Breast epithelium (tissue), 4 donors: Measurements from ENCODE around the gene UGT3A1. TPM values are rescaled to one million over a fixed set of nuclear protein-coding genes. Genes with fewer than 3 reads are reported as not detected.
"Not testable (repeated sequence)": the region's sequence is repeated elsewhere in the genome, so short reads cannot be mapped to it uniquely, and the experiment has no call there.

Source experiments
- DNase-seq, 2 donors: peaks; one replicate each; pipeline ENCODE4 v3.0.0-alpha.2; 2019; ENCODE audit warnings: low spot score in 2 of 2
- H3K27ac ChIP-seq, 2 donors: fragments of 200-600 bp; sonication (generic) in 1 of 2; one replicate each; pipeline ENCODE4 v1.5.1; 2016 to 2019; ENCODE audit warnings: mild to moderate bottlenecking in 1 of 2
- H3K27me3 ChIP-seq, 2 donors: fragments of 200-600 bp; sonication (generic) in 1 of 2; one replicate each; pipeline versions ENCODE4 v1.5.1 to v1.6.0; 2017 to 2019; ENCODE audit warnings: control low read depth in 1 of 2, mild to moderate bottlenecking in 1 of 2
- H3K36me3 ChIP-seq: fragments of 200-600 bp; one replicate; pipeline ENCODE4 v1.5.1; 2019
- H3K4me1 ChIP-seq, 2 donors: fragments of 200-600 bp; sonication (generic); one replicate each; pipeline ENCODE4 v1.5.1; 2016 to 2019; ENCODE audit warnings: control low read depth in 1 of 2
- H3K4me3 ChIP-seq, 3 donors: fragments of 200-600 bp; sonication (generic); 1 replicate in 2 of 3; 2 replicates in 1 of 3; pipeline ENCODE4 v1.5.1; 2016 to 2019; ENCODE audit warnings: mild to moderate bottlenecking in 3 of 3, moderate library complexity in 2 of 3
- H3K9me3 ChIP-seq, 2 donors: fragments of 200-600 bp; sonication (generic) in 1 of 2; one replicate each; pipeline ENCODE4 v1.5.1; 2016 to 2019; ENCODE audit warnings: control low read depth in 1 of 2
- POLR2A ChIP-seq: fragments of 450-650 bp; IDR thresholded peaks from one replicate; pipeline ENCODE4 v1.6.1; 2016; ENCODE audit warnings: antibody characterized with exemption, mild to moderate bottlenecking, moderate library complexity
- POLR2AphosphoS5 ChIP-seq, 3 donors: sonication (generic); formaldehyde crosslinking; IDR thresholded peaks; one replicate each; pipeline ENCODE4 v1.6.1; 2017; ENCODE audit warnings: antibody characterized with exemption in 3 of 3
- intact Hi-C: fragments of 100-400 bp; cut with DNase I; formaldehyde crosslinking; loops from one replicate; pipeline ENCODE4 v1.15.1; 2023; ENCODE audit warnings: low total_unique reads
- total RNA-seq, 3 donors: library from RNA; depleted of rRNA; stranded (reverse); fragments of >200 nt; gene quantifications; one replicate each; pipeline ENCODE4 v1.1.0, GENCODE V29; 2016
- TF ChIP-seq, protein P1 (sequence below), 3 donors: fragments of 450-650 bp; IDR thresholded peaks; one replicate each; pipeline ENCODE4 v1.5.1; 2016 to 2017; ENCODE audit warnings: antibody characterized with exemption in 3 of 3, mild to moderate bottlenecking in 3 of 3, moderate library complexity in 3 of 3

UGT3A1 gene
- total RNA-seq, result not detected

DNA sequence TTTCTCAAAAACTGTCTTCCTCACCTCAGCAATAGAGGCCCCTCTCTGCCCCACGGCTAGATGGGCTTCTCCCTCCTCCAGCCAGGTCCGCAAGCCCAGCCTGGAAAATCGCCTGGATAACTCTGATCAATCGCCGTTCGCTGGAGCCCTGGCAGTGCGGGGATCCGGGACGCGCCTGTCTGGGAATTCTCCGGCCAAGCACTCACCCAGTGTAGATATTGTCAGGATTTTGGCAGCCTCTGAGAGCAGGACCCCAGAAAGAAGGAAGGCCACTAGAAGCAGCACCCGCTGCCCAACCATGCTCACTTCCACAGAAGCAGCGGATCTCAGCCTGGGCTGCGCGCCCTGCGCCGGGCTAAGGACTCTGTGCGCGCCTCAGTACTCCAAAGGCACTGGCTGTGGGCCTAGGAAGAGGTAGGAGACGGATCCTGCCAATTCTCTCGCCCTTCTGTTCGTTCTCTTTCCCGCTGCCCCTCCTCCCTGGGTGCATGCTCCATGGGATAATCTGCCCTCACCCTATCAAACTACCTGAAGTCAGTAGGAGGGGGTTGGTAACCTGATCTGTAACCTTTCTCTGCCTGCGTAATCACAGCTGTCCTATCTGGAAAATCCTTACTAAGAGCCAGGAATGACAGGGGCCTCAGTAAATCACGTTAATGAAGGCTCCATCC, at the start of gene UGT3A1:
UGT3A1 (minus strand) TSS at position 450 of the 671 bp plus-strand sequence; CDS start at position 300, 150 bp downstream.
- TF ChIP-seq POLR2AphosphoS5 (IDR thresholded peaks at IDR 0.05) (no peak), POLR2A (no peak)
- TF ChIP-seq, protein P1, sequence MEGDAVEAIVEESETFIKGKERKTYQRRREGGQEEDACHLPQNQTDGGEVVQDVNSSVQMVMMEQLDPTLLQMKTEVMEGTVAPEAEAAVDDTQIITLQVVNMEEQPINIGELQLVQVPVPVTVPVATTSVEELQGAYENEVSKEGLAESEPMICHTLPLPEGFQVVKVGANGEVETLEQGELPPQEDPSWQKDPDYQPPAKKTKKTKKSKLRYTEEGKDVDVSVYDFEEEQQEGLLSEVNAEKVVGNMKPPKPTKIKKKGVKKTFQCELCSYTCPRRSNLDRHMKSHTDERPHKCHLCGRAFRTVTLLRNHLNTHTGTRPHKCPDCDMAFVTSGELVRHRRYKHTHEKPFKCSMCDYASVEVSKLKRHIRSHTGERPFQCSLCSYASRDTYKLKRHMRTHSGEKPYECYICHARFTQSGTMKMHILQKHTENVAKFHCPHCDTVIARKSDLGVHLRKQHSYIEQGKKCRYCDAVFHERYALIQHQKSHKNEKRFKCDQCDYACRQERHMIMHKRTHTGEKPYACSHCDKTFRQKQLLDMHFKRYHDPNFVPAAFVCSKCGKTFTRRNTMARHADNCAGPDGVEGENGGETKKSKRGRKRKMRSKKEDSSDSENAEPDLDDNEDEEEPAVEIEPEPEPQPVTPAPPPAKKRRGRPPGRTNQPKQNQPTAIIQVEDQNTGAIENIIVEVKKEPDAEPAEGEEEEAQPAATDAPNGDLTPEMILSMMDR (IDR thresholded peaks at IDR 0.05), result no peak
- Histone ChIP-seq H3K4me3 (no peak within 1 kb of the TSS), H3K4me1 (no peaks in the 10 kb centered on the region), H3K36me3 (no peaks in the 10 kb centered on the region), H3K9me3 (no peaks in the 10 kb centered on the region), H3K27me3 (peaks cover 0 to 19% of the 10 kb centered on the region in 2 donors), H3K27ac (no peak within 1 kb of the TSS)
- intact Hi-C loops, result no loop called here
- no peak for DNase-seq

DNA sequence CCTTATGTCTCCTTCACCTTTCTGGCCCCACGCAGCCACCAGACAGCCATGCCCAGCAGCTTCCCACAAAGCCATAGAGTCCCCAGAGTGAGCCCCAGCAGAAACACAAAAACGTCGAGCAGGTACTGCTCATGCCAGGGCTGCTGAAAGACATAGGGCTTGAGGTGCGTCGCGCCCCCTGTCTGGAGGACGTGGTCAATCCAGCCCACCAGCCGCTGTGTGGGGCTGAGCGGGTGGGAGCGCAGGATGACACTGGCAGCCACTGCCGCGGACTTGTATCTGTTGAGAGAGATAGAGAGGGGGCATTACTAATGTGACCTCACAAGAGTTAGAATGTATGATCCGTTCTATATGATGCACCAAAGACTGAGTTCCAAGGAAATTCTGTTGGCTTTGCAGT, 44.5 kb upstream of the UGT3A1 start:
- Histone ChIP-seq H3K4me1 (no peaks in the 10 kb centered on the region), H3K4me3 (no peak overlapping the region), H3K36me3 (no peaks in the 10 kb centered on the region), H3K9me3 (no peaks in the 10 kb centered on the region), H3K27ac (no peak overlapping the region), H3K27me3 (no peaks in the 10 kb centered on the region)
- intact Hi-C loops, result no loop called here
- DNase-seq, result no peak
- TF ChIP-seq, protein P1 (IDR thresholded peaks at IDR 0.05), result no peak
- TF ChIP-seq POLR2A (no peak), POLR2AphosphoS5 (IDR thresholded peaks at IDR 0.05) (no peak)

GRCh38 chr5:36034536-36035134, 43.4 kb upstream of the UGT3A1 start:
- H3K9me3 ChIP-seq, H3K27me3 ChIP-seq, H3K36me3 ChIP-seq, H3K4me1 ChIP-seq, DNase-seq, H3K27ac ChIP-seq, H3K4me3 ChIP-seq, intact Hi-C loops: not testable (repeated sequence)

DNA sequence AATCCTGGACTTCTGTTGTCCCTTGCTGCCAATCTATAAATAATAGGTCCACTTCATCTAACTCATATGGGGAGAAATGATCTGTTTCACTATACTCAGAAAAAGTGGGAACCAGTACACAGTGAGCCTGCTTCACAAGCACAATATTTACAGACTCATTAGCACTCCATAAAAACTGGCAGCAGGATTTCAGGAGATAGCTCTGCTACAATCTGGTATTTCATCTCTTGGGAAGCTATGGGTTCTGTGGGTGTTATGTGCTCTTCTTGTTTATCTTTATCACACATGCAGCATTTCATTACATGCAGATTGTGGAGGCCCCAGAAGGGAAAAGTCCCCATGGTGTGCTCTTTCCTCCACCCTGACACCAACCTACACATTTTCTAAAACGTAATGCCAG, 42.3 kb upstream of the UGT3A1 start:
- intact Hi-C loops, result no loop called here
- Histone ChIP-seq H3K27me3 (no peaks in the 10 kb centered on the region), H3K36me3 (no peaks in the 10 kb centered on the region), H3K27ac (no peak overlapping the region), H3K9me3 (no peaks in the 10 kb centered on the region), H3K4me3 (no peak overlapping the region), H3K4me1 (peaks cover 0 to 2% of the 10 kb centered on the region in 2 donors)
- TF ChIP-seq, protein P1 (IDR thresholded peaks at IDR 0.05), result no peak
- no peak for TF ChIP-seq POLR2A
- TF ChIP-seq POLR2AphosphoS5 (IDR thresholded peaks at IDR 0.05), result no peak
- no peak for DNase-seq

DNA sequence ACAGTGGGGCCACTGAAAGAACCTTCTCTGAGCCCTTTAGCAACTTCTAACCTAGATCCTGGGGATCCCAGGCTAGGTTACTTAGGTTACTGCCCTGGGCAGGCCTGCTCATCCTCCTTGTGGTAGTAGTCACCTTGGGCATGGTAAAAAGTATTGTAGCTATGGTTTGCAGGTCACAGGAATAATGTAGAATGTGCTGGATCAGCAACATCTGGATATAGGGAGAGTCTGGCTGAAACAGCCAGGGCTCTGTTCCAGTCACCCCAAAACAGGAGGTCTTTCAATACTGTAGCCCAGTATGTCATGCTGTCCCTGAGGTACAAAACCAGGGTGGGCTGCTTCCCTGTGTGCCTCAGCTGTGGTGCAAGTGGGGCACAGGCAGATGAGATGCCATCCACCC, 41.9 kb upstream of the UGT3A1 start:
- Histone ChIP-seq H3K27ac (no peak overlapping the region), H3K27me3 (no peaks in the 10 kb centered on the region), H3K4me3 (no peak overlapping the region), H3K36me3 (no peaks in the 10 kb centered on the region), H3K4me1 (peaks cover 0 to 2% of the 10 kb centered on the region in 2 donors), H3K9me3 (no peaks in the 10 kb centered on the region)
- no peak for DNase-seq
- no peak for TF ChIP-seq POLR2A
- TF ChIP-seq, protein P1 (IDR thresholded peaks at IDR 0.05), result no peak
- intact Hi-C loops, result no loop called here
